Esophagus muscularis mucosa (tissue), 4 donors: Measurements from ENCODE around the gene MTFMT. TPM values are rescaled to one million over a fixed set of nuclear protein-coding genes. Genes with fewer than 3 reads are reported as not detected.
A peak's percentile ranks its signal among the peaks of the same experiment; 100 is the strongest.

Experiments used
- DNase-seq: peaks from one replicate; pipeline ENCODE4 v3.0.0-alpha.2; 2017; ENCODE audit errors: extremely low spot score
- H3K27ac ChIP-seq, 4 donors: fragments of 200-600 bp; sonication (generic); replicated peaks in 1 of 4; 1 replicate in 3 of 4; 2 replicates in 1 of 4; pipeline ENCODE4 v1.5.1; 2016 to 2019; ENCODE audit warnings: mild to moderate bottlenecking in 1 of 4
- H3K27me3 ChIP-seq, 4 donors: fragments of 200-600 bp; sonication (generic); one replicate each; pipeline versions ENCODE4 v1.5.1 to v1.6.0; 2016 to 2019
- H3K36me3 ChIP-seq, 4 donors: fragments of 200-600 bp; sonication (generic); one replicate each; pipeline ENCODE4 v1.5.1; 2016 to 2019
- H3K4me1 ChIP-seq, 4 donors: fragments of 200-600 bp; sonication (generic); one replicate each; pipeline ENCODE4 v1.5.1; 2016 to 2019
- H3K4me3 ChIP-seq, 4 donors: fragments of 200-600 bp; sonication (generic); 1 replicate in 2 of 4; 2 replicates in 2 of 4; pipeline ENCODE4 v1.5.1; 2016 to 2019; ENCODE audit warnings: mild to moderate bottlenecking in 4 of 4, moderate library complexity in 1 of 4
- H3K9me3 ChIP-seq, 4 donors: fragments of 200-600 bp; sonication (generic); 1 replicate in 3 of 4; 2 replicates in 1 of 4; pipeline ENCODE4 v1.5.1; 2016 to 2019
- CTCF ChIP-seq, 3 experiments: fragments of 200-600 bp in 2 of 3; fragments of 450-650 bp in 1 of 3; sonication (generic) in 2 of 3; IDR thresholded peaks; one replicate each; pipeline ENCODE4 v1.5.1; 2017 to 2019; ENCODE audit warnings: antibody characterized with exemption in 3 of 3, mild to moderate bottlenecking in 2 of 3, moderate library complexity in 1 of 3
- EP300 ChIP-seq: sonication (generic); formaldehyde crosslinking; IDR thresholded peaks from one replicate; pipeline ENCODE4 v1.6.1; 2017; ENCODE audit warnings: antibody characterized with exemption
- POLR2A ChIP-seq: fragments of 450-650 bp; IDR thresholded peaks from one replicate; pipeline ENCODE4 v1.6.1; 2017; ENCODE audit warnings: antibody characterized with exemption, moderate library complexity, mild to moderate bottlenecking, low read depth
- POLR2AphosphoS5 ChIP-seq, 2 donors: sonication (generic); formaldehyde crosslinking; IDR thresholded peaks; one replicate each; pipeline ENCODE4 v1.6.1; 2017; ENCODE audit warnings: antibody characterized with exemption in 2 of 2
- WGBS: methylation state at CpG from one replicate; pipeline ENCODE4 v1.1.5; 2018; 5-methylcytosine and 5-hydroxymethylcytosine counted together
- intact Hi-C: fragments of 100-400 bp; cut with DNase I; formaldehyde crosslinking; loops from one replicate; pipeline ENCODE4 v1.15.1; 2023
- total RNA-seq, 4 donors: library from RNA; depleted of rRNA; stranded (reverse); fragments of >200 nt; gene quantifications; one replicate each; pipeline versions ENCODE4 v1.1.0 to v1.2.1, GENCODE V29; 2016

MTFMT gene
- total RNA-seq, 4 donors from 2014 or later: 26.3 to 29.9 (median 29.4) TPM

DNA sequence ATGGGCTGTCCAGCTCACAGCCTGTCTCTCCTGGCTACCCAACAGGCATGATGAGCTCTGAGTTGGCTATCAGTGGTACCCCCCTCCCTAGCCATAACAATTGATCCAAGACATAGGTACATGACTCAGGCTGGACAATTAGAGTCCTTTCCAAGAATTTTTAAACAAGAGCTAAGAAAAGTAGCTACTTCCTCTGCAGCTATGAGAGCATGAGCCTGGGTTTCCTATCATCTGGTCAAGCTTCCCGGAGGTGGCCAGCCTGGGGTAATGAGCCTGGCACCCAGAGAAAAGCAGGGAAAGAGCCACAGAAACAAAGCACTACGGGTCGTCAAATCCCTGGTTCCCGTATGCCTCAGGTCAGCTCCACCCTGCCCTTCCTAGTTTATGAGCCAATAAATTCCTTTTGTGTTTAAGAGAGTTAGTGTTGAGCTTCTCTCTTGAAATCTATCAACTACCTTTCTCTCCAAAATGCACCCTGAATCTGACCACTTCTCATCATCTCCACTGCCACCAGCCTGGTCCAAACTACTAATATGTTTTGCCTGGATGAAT lies 13.4 kb upstream of the MTFMT start:
- Histone ChIP-seq H3K27me3 (no peaks in the 10 kb centered on the region), H3K4me3 (no peak overlapping the region), H3K27ac (peak overlapping the region in 1 of 4 donors; percentile 33), H3K9me3 (no peaks in the 10 kb centered on the region), H3K36me3 (peaks cover 0 to 4% (median 0%) of the 10 kb centered on the region in 4 donors), H3K4me1 (peaks cover 3 to 36% (median 23%) of the 10 kb centered on the region in 4 donors)
- intact Hi-C loops: no loop called here
- 78% methylated on average over 4 of the region's 4 CpGs for WGBS
- DNase-seq: no peak
- no peak for TF ChIP-seq POLR2AphosphoS5 (IDR thresholded peaks at IDR 0.05)
- no peak for TF ChIP-seq CTCF (IDR thresholded peaks at IDR 0.05)
- TF ChIP-seq EP300: no peak
- TF ChIP-seq POLR2A: no peak

DNA sequence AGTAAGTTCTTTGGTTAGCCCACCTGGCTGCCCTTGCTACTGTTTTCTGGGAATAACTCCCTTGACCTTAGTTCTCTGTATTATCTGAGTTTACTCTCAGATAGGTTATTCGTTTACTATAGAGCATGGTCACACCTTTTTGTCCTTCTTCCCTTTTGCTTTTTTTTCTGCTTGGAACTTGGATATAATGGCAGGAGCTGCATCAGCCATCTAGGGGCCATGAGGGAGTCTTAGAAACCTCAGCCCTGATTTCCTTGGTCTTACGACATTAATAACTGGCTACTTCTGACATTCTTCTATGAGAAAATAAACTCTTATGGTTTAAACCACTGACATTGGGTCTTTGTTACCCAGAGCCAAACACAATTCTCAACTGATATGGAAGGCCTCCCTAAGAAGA lies 12.3 kb upstream of the MTFMT start:
- Histone ChIP-seq H3K27ac (no peak overlapping the region), H3K4me1 (peaks cover 3 to 33% (median 23%) of the 10 kb centered on the region in 4 donors), H3K9me3 (no peaks in the 10 kb centered on the region), H3K36me3 (peaks cover 0 to 4% (median 0%) of the 10 kb centered on the region in 4 donors), H3K4me3 (no peak overlapping the region), H3K27me3 (no peaks in the 10 kb centered on the region)
- WGBS: 88% methylated on average over 2 of the region's 2 CpGs
- TF ChIP-seq POLR2A (no peak), EP300 (no peak), CTCF (IDR thresholded peaks at IDR 0.05) (no peak), POLR2AphosphoS5 (IDR thresholded peaks at IDR 0.05) (no peak)
- no peak for DNase-seq
- intact Hi-C loops: no loop called here

DNA sequence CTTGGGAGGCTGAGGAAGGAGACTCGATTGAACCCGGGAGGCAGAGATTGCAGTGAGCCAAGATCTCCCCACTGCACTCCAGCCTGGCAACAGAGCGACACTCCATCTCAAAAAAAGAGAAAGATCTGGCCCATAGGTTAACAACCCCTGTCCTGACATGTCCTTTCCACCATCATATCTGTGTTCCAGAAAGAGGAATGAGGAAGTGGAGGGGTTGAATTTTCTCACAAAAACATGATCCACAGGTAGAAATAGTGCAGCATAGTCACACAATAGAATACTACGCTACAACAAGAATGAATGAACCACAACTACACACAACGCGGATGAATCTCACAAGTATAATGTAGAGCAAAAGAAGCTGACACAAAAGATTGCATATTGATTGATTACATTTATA lies 11.0 kb upstream of the MTFMT start:
- Histone ChIP-seq H3K36me3 (peaks cover 0 to 4% (median 0%) of the 10 kb centered on the region in 4 donors), H3K4me3 (no peak overlapping the region), H3K9me3 (no peaks in the 10 kb centered on the region), H3K4me1 (peaks cover 3 to 33% (median 22%) of the 10 kb centered on the region in 4 donors), H3K27me3 (no peaks in the 10 kb centered on the region), H3K27ac (no peak overlapping the region)
- WGBS: 89% methylated on average over 6 of the region's 6 CpGs
- DNase-seq: no peak
- no peak for TF ChIP-seq POLR2A
- no peak for TF ChIP-seq EP300
- no peak for TF ChIP-seq CTCF (IDR thresholded peaks at IDR 0.05)
- no peak for TF ChIP-seq POLR2AphosphoS5 (IDR thresholded peaks at IDR 0.05)
- intact Hi-C loops: no loop called here

- intact Hi-C loops: no loop called here
- Histone ChIP-seq H3K4me3 (no peak overlapping the region), H3K36me3 (no peaks in the 10 kb centered on the region), H3K4me1 (peaks cover 5 to 22% (median 14%) of the 10 kb centered on the region in 4 donors), H3K27me3 (no peaks in the 10 kb centered on the region), H3K27ac (peak overlapping the region in 3 of 4 donors; percentile 10 to 57 (median 12)), H3K9me3 (no peaks in the 10 kb centered on the region)
- TF ChIP-seq POLR2AphosphoS5 (IDR thresholded peaks at IDR 0.05) (peak; percentile 5 to 55), CTCF (IDR thresholded peaks at IDR 0.05) (no peak)
- no peak for DNase-seq
- WGBS: 56% methylated on average over 3 of the region's 5 CpGs
These were observed 9.4 kb upstream of the MTFMT start for GRCh38 chr15:65038836-65039235.

DNA sequence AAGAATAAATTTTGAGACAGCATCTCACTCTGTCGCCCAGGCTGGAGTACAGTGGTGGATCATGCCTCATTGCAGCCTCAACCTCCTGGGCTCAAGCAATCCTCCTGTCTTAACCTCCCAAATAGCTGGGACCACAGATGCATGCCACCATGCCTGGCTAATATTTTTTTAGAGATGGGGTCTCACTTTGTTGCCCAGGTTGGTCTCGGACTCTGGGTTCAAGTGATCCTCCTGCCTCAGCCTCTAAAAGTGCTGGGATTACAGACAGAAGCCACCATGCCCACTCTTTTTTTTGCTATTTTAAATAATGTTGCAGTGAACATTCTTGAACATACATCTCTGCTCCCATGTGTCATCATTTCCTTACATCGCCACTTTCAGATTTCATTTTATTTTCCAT lies 9.0 kb upstream of the MTFMT start:
- Histone ChIP-seq H3K27ac (peak overlapping the region in 1 of 4 donors; percentile 57), H3K27me3 (no peaks in the 10 kb centered on the region), H3K9me3 (no peaks in the 10 kb centered on the region), H3K4me1 (peaks cover 10 to 26% (median 17%) of the 10 kb centered on the region in 4 donors), H3K36me3 (no peaks in the 10 kb centered on the region), H3K4me3 (no peak overlapping the region)
- DNase-seq: no peak
- intact Hi-C loops: no loop called here
- 89% methylated on average over 3 of the region's 3 CpGs for WGBS
- no peak for TF ChIP-seq POLR2AphosphoS5 (IDR thresholded peaks at IDR 0.05)
- TF ChIP-seq EP300: no peak
- TF ChIP-seq CTCF (IDR thresholded peaks at IDR 0.05): no peak
- TF ChIP-seq POLR2A: no peak
